NCI-H2171 (cell line): Measurements from ENCODE around the gene CCDC88C.

Experiments
- DNase-seq: peaks from one replicate; lab custom pipeline; 2025; lab: John Stamatoyannopoulos, UW

The CCDC88C gene

DNA sequence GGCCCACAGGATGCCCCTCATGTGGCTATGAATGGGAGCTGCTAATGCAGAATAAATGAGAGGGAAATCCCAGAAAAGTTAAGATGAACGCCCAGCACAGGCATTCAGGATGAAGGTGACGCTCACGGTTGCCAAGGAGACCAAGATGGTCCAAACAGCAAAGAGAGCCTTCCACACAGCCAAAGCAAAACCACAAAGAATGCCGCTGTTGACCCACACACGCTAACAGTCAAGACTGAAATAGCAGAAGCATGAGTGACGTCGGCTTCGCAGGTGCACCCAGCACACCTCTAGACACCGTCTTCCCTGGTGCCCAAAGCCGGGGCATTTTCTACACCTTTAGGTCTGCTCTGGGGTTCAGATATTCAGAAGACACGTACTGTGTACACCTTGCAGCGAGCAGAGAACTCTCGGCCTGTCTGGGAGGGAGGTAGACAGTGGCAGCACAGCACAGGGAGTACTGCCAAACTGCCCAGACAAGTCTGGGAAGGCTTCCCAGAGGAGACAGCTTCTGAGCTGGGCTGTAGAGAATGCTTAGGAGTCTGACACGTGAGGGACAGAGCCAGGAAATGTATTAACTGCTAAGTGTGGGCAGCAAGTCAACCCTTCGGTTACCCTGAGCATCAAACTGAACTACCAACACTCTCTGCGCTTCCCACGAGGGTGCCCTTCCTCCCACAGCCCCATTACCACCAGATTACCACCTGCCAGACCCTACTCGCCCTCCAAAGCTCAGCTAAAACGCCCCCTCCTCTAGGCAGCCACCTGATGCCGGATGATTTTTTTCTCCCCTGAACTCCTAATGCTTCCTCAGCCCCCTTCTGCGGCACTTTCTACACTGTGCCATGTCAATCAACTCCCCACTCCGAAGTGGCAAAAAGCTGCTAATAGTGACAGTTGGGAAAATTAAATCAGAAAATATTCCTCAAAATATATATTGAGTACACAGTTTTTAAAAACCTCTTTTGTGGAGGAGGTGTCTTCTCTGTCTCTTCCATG is 50.1 kb downstream of the CCDC88C start:
- DNase-seq: no peak

GRCh38 chr14:91366749-91367148 is 50.9 kb downstream of the CCDC88C start:
- DNase-seq: no peak

DNA sequence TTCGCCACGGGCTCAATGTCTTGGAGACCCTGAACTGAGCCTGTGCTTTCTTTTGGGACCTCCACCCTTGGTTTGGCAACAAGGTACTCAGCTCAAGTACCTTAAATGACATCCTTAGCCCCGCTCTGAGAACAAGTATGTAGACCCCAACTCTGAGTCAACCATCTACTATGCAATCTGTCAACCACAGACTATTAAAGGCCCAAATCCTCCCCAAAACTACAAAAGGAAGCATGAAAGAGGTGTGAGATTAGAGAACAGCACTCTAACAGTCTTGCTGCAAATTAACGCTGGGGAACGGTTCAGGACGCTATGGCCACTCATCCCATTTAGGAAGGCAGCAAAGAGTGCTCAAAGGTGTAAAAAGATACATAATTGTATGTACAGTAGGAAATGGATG is 52.1 kb downstream of the CCDC88C start:
- no peak for DNase-seq

- no peak for DNase-seq
These were observed 52.9 kb downstream of the CCDC88C start for GRCh38 chr14:91364524-91365270.

- no peak for DNase-seq
These were observed 53.7 kb downstream of the CCDC88C start for GRCh38 chr14:91363776-91364523.

DNA sequence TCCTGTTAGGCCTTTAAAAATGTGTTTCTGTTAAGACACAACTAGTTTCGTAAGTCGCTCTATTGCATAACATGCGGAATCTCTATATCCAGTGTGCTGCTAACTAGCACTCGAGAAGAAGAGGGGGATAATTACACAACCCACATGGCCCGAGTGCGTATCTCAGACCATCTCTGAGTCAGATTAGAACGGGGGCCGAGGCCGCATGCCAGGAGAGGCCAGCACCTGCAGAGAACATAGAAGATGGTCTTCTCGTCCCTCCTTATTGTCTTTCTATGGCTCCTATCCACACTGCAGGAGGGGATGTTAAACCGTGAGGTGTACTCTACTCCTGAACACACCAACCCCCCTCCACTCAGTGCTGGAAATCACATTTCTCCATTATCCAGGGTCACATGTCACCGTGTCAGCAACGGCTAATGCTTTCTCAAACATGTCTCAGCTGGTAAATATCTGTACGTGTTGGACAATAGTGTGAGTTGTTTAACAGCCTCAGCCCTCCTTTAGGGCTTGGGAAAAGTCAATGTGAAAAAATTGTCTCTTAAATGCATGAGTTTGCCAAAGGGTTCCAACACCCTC is 56.3 kb downstream of the CCDC88C start:
- no peak for DNase-seq

GRCh38 chr14:91360490-91361232 is 57.0 kb downstream of the CCDC88C start:
- DNase-seq: no peak

DNA sequence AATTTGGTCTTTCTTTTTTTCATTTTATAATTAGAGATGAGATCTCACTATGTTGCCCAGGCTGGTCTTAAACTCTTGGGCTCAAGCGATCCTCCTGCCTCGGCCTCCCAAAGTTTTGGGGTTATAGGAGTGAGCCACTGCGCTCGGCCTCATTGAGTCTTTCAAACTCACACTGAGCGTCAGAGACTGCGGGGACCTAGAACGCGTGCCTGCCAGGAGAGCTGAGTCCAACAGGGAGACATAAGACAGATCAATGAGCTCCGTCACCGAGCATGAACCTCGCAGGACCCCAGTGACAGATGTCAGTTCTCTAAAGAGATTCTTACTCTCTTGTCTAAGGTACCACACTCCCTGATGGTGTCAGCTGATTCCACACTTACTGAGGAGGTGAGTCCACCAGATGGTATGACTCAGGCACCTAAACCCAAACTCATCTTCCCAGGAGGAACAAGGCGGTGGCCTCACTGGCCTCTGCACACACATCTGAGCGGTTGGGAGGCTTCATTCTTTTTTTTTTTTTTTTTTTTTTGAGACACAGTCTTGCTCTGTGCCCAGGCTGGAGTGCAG is 58.9 kb downstream of the CCDC88C start:
- peak; percentile 48 for DNase-seq

DNA sequence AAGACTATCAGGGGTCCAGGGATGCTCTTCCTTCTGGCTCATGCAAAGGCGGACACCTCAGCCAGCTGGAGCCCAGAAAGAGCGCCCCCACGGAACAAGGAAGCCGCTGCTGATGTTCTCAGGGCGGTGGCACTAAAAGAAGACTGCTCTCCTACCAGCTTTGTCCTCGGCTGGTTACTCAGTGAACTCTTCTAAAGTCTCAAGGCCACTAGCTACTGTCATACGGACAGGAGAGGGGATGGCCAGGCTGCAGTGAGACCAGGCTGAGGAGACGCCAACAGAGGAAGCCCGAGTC is 59.6 kb downstream of the CCDC88C start:
- DNase-seq: no peak

- no peak for DNase-seq
These were observed 60.2 kb downstream of the CCDC88C start for GRCh38 chr14:91357272-91358024.

DNA sequence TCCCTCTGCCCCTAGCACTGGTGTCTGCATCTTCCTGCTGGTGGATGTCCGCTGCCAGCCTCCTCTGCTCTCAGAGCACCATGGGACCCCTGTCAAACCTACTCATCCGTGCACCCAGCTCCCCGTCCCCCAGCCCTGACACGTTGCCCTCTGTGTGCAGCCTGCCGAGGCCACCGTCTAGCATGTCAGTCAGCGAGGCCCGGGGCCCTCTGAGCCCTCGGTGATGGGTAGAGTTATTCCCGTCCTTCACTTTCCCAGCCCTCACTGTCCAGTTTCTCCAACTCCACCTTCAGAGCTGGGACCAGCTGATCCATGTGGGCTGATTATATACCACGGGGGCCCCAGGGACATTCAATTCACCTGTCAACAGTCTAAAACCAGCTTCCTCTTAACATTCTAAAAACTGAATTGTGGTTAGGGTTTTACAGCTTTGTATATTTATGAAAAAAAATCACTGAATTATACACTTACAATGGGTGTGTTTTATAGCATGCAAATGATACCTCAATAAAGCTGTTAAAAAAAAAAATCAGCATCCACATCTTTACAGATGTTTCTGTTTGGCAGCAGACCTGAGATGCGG is 61.3 kb downstream of the CCDC88C start:
- DNase-seq: no peak

DNA sequence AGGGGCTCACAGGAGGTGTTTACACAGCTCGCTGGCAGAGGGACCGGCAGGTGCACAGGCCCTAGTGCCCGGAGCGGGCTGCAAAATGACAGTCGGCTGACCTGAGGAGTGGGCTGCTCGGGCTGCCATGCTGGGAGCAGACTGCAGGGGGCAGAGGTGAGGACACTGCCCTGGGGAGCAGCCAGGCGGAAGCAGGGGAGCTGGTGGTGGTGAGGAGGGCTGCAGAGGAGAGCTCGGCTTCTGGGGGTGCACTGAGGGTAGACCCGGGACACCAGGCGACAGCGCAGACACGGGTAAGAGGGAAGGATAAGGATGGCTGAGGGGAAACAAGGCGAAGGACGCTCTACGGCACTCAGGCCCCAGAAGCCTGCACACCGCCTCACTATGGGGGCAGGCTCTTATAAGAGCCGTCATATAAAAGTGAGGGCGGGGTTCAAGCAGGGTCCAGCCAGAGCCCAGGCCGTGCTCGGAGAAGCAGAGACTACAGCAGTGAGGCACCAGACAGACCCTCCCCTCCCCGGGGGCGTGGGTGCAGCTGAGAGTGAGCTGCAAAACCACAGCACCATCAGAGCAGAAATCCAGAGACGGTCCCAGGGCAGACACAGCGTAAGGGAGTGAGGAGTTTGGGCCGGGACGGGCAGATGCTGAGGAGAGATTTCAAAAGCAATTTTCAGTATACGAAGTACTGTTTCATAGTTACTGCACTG is 62.5 kb downstream of the CCDC88C start:
- DNase-seq: no peak

DNA sequence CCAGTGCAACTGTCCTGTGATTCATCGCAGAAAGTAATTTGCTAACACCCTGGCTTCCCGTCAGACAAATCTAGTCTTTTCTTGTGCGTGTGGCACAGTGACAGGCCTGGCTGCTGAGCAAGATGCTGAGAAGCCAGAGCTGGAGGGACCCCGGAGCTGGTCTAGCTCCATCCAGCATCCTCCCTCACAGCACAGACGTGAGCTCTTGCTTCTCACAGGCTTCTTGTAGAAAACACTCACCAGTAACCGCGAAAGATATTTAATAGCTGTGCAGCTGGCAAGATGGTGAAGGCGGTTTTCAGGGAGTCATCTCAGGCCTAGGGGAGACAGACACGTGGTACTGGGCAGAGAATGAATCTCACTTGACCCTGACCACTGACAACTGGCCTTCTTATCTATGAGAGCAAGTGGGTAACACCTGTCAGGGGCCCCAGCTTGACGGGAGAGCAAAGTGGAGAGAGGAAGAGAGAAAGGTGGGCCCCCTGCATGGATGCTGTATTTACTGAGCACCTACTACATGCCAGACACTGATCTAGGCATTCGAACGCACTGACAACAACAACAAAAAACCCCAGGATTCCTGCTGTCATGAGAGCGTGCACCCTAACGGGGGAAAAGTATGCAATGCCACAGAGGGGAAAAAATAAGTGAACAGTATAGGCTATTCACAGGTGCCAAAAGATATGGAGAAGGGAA is 63.3 kb downstream of the CCDC88C start:
- DNase-seq: peak; percentile 36

- DNase-seq: no peak
These were observed 64.6 kb downstream of the CCDC88C start for GRCh38 chr14:91352728-91353692.

- DNase-seq: no peak
These were observed 65.6 kb downstream of the CCDC88C start for GRCh38 chr14:91352053-91352452.

- no peak for DNase-seq
These were observed 66.1 kb downstream of the CCDC88C start for GRCh38 chr14:91351512-91351862.

GRCh38 chr14:91350813-91351511 is 66.7 kb downstream of the CCDC88C start:
- DNase-seq: no peak
